HG03521 (cell line): ENCODE data around the gene TMED10.
"Not testable (repeated sequence)": the region's sequence is repeated elsewhere in the genome, so short reads cannot be mapped to it uniquely, and the experiment has no call there.

Experiments used
- ATAC-seq: cut with Tn5 transposase; IDR thresholded peaks from one replicate; pipeline ENCODE4 v1.9.1; 2021; ENCODE audit warnings: mild to moderate bottlenecking, moderate library complexity; ENCODE audit not compliant: unreplicated experiment

Gene TMED10

GRCh38 chr14:75163677-75164076, 12.7 kb downstream of the TMED10 start:
- no peak for ATAC-seq

- no peak for ATAC-seq
Observed at GRCh38 chr14:75162631-75163030, 13.8 kb downstream of the TMED10 start.

- ATAC-seq = peak; percentile 59
Observed at GRCh38 chr14:75158843-75159614, 17.4 kb downstream of the TMED10 start.

GRCh38 chr14:75156901-75157300, 19.5 kb downstream of the TMED10 start:
- ATAC-seq = no peak

GRCh38 chr14:75156111-75156510, 20.3 kb downstream of the TMED10 start:
- ATAC-seq = no peak

- ATAC-seq = no peak
Observed at GRCh38 chr14:75155169-75155568, 21.2 kb downstream of the TMED10 start.

GRCh38 chr14:75153295-75153694, 23.1 kb downstream of the TMED10 start:
- ATAC-seq = no peak

GRCh38 chr14:75151851-75152250, 24.6 kb downstream of the TMED10 start:
- no peak for ATAC-seq

GRCh38 chr14:75150637-75151036, 25.8 kb downstream of the TMED10 start:
- ATAC-seq = not testable (repeated sequence)

- no peak for ATAC-seq
Observed at GRCh38 chr14:75150150-75150549, 26.3 kb downstream of the TMED10 start.

- ATAC-seq = no peak
Observed at GRCh38 chr14:75147423-75148071, 28.9 kb downstream of the TMED10 start.

GRCh38 chr14:75144944-75145343, 31.5 kb downstream of the TMED10 start:
- no peak for ATAC-seq

GRCh38 chr14:75143761-75144527, 32.5 kb downstream of the TMED10 start:
- no peak for ATAC-seq

GRCh38 chr14:75142494-75142893, 33.9 kb downstream of the TMED10 start:
- no peak for ATAC-seq

- no peak for ATAC-seq
Observed at GRCh38 chr14:75141967-75142366, 34.4 kb downstream of the TMED10 start.

- ATAC-seq = no peak
Observed at GRCh38 chr14:75141062-75141461, 35.4 kb downstream of the TMED10 start.

- ATAC-seq = no peak
Observed at GRCh38 chr14:75140620-75141019, 35.8 kb downstream of the TMED10 start.

- no peak for ATAC-seq
Observed at GRCh38 chr14:75139185-75139584, 37.2 kb downstream of the TMED10 start.

- no peak for ATAC-seq
Observed at GRCh38 chr14:75138492-75138891, 37.9 kb downstream of the TMED10 start.

GRCh38 chr14:75134644-75135043, 41.8 kb downstream of the TMED10 start:
- no peak for ATAC-seq

GRCh38 chr14:75133597-75133996, 42.8 kb downstream of the TMED10 start:
- ATAC-seq = no peak
